ENCODE results near the gene PRICKLE2. TPM values are rescaled to one million over a fixed set of nuclear protein-coding genes. Genes with fewer than 3 reads are reported as not detected.

PRICKLE2 gene
- polyA plus RNA-seq, 2 of the 4 experiments (the other 2 are of a cell fraction): 5.3 to 6.3 TPM

DNA sequence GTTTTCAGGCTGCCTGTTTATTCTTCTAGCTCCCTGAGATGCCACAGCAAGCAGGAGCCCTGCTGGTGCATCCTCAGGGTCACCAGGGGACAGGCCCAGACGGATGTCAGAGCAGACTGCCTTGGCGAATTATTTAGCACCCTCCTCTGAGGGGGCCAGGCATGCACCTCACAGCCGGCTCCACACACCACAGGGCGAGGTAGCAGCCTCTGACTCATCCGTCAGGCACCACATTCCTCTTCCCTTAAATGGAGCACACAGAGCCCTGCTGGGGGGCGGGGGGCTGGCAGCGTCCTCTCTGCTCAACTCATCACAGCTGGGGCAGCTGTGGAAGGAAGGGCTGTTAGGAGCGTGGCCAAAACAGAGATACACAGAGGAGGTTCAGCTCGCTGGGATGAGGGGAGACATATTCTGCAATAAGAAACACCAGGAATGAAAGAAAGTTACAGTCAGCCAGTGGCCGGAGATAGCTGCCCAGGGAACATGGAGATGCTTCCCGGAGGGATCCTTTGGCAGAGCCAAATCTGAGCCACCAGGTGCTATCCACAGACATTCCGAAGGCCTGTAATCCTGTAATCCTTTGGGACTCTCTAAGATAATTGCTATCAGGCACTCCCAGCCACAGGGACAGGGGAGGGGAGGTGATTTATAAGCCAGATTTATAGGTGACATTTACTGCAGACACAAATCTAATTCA lies 13.9 kb upstream of the PRICKLE2 start:
- CTCF ChIA-PET: interaction anchor here (0.8 to 1.5 kb wide), 5 partner anchors 13 to 245 kb away, joined by 3 to 4 read pairs (median 3); no protein-coding TSS in a partner anchor
- Histone ChIP-seq H3K27ac (peak overlapping the region; percentile 93 to 95), H3K4me3 (0 out of 3 replicates have a peak overlapping the region, but pooled peaks have one; percentile 18), H3K4me1 (peaks cover 31% of the 10 kb centered on the region), H3K4me2 (peak overlapping the region; percentile 91), H3K9me3 (no peaks in the 10 kb centered on the region)
- TF ChIP-seq RAD21 (conservative IDR thresholded peaks at IDR 0.05 in 1 of 2, IDR thresholded peaks at IDR 0.05 in 1 of 2): peak; percentile 2 to 36; a peak in 1 of 5 replicates
- peak; percentile 77 for TF ChIP-seq GATA3 (IDR thresholded peaks at IDR 0.05; ENCODE audit: borderline replicate concordance)
- TF ChIP-seq MAX (IDR thresholded peaks at IDR 0.05): peak; percentile 77
- TF ChIP-seq SREBF2 (IDR thresholded peaks at IDR 0.05): no peak
- peak; percentile 47 for TF ChIP-seq FOSL2 (IDR thresholded peaks at IDR 0.05)
- TF ChIP-seq FOSL2 (CRISPR knock-in tag; IDR thresholded peaks at IDR 0.05): peak; percentile 83
- TF ChIP-seq, protein P1, sequence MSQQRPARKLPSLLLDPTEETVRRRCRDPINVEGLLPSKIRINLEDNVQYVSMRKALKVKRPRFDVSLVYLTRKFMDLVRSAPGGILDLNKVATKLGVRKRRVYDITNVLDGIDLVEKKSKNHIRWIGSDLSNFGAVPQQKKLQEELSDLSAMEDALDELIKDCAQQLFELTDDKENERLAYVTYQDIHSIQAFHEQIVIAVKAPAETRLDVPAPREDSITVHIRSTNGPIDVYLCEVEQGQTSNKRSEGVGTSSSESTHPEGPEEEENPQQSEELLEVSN (IDR thresholded peaks at IDR 0.05; ENCODE audit: borderline replicate concordance, low read depth): peak; percentile 24; the same call in 1 of the 2 replicates
- peak; percentile 35; the same call in 1 of the 2 replicates for TF ChIP-seq JUNB (IDR thresholded peaks at IDR 0.05)
- peak; percentile 34 to 76; a peak in 2 of 5 replicates for TF ChIP-seq JUN (IDR thresholded peaks at IDR 0.05)
- no peak for TF ChIP-seq ZFP36 (IDR thresholded peaks at IDR 0.05; ENCODE audit: borderline replicate concordance, partially characterized antibody)
- TF ChIP-seq SMC3 (IDR thresholded peaks at IDR 0.05): 0 out of 3 replicates have a peak, but pooled peaks have one; percentile 18
- no peak for TF ChIP-seq HOXA7 (CRISPR knock-in tag; IDR thresholded peaks at IDR 0.05)
- peak in 1 of 2 experiments; percentile 4; a peak in 1 of 4 replicates for TF ChIP-seq CEBPB (IDR thresholded peaks at IDR 0.05)
- TF ChIP-seq EP300 (IDR thresholded peaks at IDR 0.05): peak; percentile 64 to 80; a peak in 3 of 5 replicates
- no peak for TF ChIP-seq TP53 (CRISPR knock-in tag; IDR thresholded peaks at IDR 0.05)
- TF ChIP-seq MYC (IDR thresholded peaks at IDR 0.05; ENCODE audit: borderline replicate concordance, low read length): no peak
- TF ChIP-seq HOXB5 (CRISPR knock-in tag; IDR thresholded peaks at IDR 0.05): no peak
- no peak for TF ChIP-seq HOXB13 (CRISPR knock-in tag; IDR thresholded peaks at IDR 0.05; ENCODE audit: low read depth)
- FAIRE-seq: peak; percentile 46
- POLR2A ChIA-PET: interaction anchor here (0.6 to 1.4 kb wide), 4 partner anchors 14 to 143 kb away, joined by 4 to 8 read pairs (median 4); partner anchors contain the start of gene PRICKLE2
- WGBS (ENCODE audit: missing lambda C conversion rate): 5% methylated on average over 10 of the region's 12 CpGs
- ATAC-seq: peak; percentile 98 to 99
- peak; percentile 57 to 84 for DNase-seq (ENCODE audit: low read depth in 1 of 2, low spot score in 1 of 2)

- no peak for ATAC-seq
- WGBS (ENCODE audit: missing lambda C conversion rate): 89% methylated on average over 7 of the region's 7 CpGs
- Histone ChIP-seq H3K4me1 (peaks cover 25% of the 10 kb centered on the region), H3K4me3 (no peak overlapping the region), H3K4me2 (no peak overlapping the region), H3K27ac (peak overlapping the region; percentile 93 to 95), H3K9me3 (no peaks in the 10 kb centered on the region)
- no peak for FAIRE-seq
- no peak for DNase-seq (ENCODE audit: low read depth in 1 of 2, low spot score in 1 of 2)
- POLR2A ChIA-PET: no interaction called here
- CTCF ChIA-PET: no interaction called here
- TF ChIP-seq RARB (CRISPR knock-in tag; IDR thresholded peaks at IDR 0.05) (no peak), REST (IDR thresholded peaks at IDR 0.05) (no peak), PBX3 (IDR thresholded peaks at IDR 0.05) (no peak), ZFP36 (IDR thresholded peaks at IDR 0.05; ENCODE audit: borderline replicate concordance, partially characterized antibody) (no peak), HDAC2 (IDR thresholded peaks at IDR 0.05) (no peak), RAD21 (conservative IDR thresholded peaks at IDR 0.05 in 1 of 2, IDR thresholded peaks at IDR 0.05 in 1 of 2) (no peak), HOXB5 (CRISPR knock-in tag; IDR thresholded peaks at IDR 0.05) (no peak), RNF2 (IDR thresholded peaks at IDR 0.05; ENCODE audit: borderline replicate concordance, low read depth) (no peak), ELK1 (IDR thresholded peaks at IDR 0.05; ENCODE audit: low read depth, low read length) (no peak), GATA3 (IDR thresholded peaks at IDR 0.05; ENCODE audit: borderline replicate concordance) (no peak), TP53 (CRISPR knock-in tag; IDR thresholded peaks at IDR 0.05) (no peak), RFX5 (IDR thresholded peaks at IDR 0.05) (no peak)
These were observed 11.8 kb upstream of the PRICKLE2 start for GRCh38 chr3:64237083-64237482.
